Fibroblast of skin of left quadriceps (primary cell): ENCODE data around the gene TRMT2B.
"Not testable (repeated sequence)": the region's sequence is repeated elsewhere in the genome, so short reads cannot be mapped to it uniquely, and the experiment has no call there.

Experiments
- DNase-seq, 2 experiments: peaks; one replicate each; pipeline ENCODE4 v3.0.0-alpha.2; 2013; ENCODE audit warnings: low read depth in 2 of 2

The TRMT2B gene

DNA sequence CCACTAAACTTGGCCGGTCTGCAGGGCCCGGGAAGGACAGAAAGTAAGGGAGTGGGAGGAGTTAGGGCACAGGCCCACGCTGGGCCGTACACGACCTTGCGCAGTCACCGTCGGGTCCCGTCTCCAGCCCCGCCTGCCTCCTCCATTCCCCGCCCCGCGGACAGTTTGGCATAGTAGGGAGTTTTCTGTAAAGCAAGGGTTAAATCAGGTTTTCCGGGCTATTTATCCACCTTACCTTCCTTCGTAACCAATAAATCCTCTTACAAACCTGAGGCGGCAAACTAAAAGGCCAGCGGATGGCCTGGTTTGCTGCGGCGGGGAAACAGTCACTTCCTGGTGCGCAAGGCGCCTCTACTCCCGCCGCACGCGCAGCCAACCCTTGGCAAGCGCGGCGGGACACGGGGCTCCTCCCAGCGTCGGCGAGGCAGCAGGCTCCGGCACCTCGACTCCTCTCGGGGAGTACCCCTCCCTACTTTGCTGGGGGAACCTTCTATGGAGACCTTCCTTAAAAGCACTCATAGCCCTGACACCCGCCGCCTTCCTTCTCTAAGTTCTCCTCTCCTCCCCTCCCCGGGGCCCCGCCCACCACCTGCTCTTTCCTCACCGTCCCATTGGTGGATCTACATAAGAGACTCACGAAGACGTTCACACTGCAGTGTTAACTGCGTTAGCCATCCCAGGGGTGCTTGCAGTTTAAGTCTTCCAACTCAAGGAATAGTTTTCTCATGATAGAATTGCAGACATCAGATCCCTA, at the start of gene TRMT2B:
Gene TRMT2B (minus strand): TSS at position 563 of the 754 bp plus-strand sequence. CDS start 9,822 bp downstream, outside the sequence.
- DNase-seq = no peak

DNA sequence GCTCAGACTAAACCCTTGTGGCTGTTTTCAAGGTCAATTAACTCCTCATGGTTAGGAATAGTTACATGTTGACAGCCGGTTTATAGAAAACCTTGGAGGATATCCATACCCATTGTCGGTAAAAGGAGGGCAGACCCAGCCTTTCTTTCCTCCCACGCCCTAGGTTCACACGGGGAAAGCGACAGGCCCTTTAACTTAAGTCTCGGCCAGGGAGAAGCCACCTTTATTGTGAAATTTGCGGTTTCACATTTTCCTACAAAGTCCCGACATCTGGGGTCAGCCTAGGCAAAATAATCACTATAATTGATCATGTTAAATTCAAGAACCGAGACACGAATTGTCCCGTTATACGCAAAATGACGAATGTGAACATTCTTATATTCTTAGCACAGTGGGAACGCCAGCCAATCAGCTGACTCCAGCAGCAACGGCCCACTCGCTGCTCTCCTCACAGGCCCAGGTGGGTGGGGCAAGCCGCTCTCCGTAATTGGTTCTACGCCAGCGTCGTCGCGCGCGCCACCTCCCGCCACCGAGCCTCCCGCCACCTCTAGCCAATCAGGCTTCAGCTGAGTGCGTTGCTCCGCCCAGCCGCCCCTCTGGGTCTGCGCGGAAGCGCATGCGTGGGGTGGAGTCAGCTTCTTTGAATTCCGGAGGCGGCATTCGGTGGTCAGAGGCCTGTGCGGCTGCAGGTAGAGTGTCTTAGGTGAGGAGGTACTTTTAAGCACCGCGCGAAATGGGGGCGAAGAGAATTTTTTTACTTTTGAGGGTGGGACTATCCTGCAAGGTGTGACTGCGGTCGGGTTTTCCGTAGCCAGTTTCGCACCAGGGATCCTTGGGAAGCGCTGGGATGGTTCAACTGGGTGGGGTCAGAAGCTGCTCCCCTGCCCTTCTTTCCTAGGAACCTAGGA, 45.9 kb upstream of the TRMT2B start, which contains the start of gene CENPI:
Gene CENPI (plus strand): TSS at position 659 of the 908 bp plus-strand sequence. CDS start 2,867 bp downstream, outside the sequence.
- peak; percentile 83 to 86 for DNase-seq

GRCh38 chrX:101091817-101092216, 39.9 kb upstream of the TRMT2B start:
- no peak for DNase-seq

GRCh38 chrX:101081231-101081630, 29.3 kb upstream of the TRMT2B start:
- no peak for DNase-seq

DNA sequence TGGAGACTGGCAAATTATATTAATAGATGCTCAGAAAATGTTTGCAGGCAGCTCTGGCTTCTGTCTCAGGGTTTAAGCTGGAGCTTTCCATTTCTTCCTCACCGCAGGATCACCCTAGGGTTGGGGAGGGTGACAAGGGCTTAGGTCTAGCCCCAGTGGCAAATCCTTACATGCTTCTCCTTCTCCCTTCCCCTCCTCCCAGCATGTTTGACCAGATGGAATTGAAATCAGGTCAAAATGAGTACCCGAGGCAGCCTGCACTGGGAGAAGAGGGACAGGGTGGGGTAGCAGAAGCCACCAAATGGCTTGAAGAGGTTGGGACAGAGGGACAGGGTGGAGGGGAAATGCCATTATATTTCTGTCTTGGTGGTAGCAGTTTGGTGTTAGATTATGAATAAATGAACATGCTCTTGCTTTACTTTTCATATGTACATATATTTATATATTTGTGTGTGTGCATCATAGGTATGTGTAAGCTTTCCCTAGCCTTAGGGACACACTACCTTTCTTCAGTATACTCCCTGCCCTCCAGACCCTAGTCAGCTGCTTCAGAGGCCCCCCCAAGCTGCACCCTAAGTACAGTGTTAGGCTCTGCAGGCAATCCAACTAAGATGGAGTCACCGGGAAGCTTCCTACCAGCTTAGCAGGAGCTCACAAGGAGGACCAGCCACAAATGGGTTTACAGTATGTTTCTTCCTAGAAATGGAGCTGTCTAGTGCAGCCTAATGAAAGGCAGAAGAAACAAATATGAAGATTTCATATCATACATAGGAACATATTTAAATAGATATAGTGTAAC, 28.6 kb upstream of the TRMT2B start:
- DNase-seq = no peak

DNA sequence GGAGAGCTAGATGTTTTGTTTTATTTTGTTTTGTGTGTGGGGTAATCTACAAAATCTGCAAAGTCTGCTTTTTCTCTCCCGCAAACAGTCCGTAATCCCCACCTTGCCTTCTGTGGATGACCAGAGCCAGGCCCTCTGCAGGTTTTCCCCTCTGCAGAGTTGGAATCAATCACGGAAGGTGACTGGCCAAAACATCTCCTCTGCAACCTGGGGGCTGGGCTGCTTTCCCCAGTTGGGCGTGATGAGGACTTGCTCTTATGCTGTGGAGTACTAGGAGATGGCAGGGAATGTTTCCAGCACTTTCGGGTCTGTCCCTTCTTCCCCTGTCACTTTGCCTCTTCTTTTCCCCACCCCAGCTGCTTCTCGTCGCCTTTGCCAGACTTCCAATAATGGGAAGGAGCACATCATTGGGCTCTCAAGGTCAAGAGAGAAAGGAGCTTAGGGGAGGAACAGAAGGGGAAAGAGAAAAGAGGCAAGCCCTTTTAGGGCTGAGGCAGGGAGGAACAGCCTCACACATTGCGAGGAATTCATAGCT, 27.9 kb upstream of the TRMT2B start:
- DNase-seq = no peak

DNA sequence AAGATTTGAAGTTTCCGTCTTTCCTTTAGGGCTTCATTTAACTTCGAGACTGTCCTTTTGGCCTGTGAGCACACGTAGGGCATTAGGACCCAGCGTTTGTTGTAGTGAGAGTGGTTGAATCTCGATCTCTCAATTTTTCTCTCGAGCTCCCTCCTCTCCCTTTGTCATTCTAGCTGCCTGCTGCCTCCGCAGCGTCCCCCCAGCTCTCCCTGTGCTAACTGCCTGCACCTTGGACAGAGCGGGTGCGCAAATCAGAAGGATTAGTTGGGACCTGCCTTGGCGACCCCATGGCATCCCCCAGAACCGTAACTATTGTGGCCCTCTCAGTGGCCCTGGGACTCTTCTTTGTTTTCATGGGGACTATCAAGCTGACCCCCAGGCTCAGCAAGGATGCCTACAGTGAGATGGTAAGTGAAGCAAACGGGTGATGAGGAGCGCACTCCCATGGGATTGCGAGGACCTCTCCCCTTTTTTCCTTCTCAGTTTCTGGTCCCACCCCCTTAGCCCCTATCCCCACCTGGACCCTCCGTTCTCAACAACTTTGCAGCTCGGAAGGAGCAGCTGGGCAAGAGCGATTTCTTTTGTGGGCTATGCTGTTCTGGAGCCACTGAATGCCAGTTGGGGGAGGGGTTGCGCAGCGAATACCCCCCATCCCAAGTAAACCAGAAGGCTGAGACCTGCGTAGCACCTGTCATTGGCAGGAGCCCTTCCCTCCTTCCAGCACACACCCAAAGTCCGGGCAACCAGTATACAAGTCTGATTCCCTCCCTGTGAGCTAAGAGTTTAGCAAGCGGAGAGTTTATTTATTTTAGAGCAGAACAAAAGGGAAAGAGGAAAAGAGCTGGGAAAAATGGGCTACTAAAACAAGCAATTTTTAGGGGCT, 27.0 kb upstream of the TRMT2B start, which contains the start of gene TMEM35A:
Gene TMEM35A (plus strand): TSS at position 164 of the 883 bp plus-strand sequence. CDS start 124 bp downstream, at position 288.
- DNase-seq = no peak

GRCh38 chrX:101071582-101071981, 19.7 kb upstream of the TRMT2B start:
- DNase-seq = no peak

- DNase-seq = no peak
Measured at GRCh38 chrX:101062176-101062575, 10.3 kb upstream of the TRMT2B start.

DNA sequence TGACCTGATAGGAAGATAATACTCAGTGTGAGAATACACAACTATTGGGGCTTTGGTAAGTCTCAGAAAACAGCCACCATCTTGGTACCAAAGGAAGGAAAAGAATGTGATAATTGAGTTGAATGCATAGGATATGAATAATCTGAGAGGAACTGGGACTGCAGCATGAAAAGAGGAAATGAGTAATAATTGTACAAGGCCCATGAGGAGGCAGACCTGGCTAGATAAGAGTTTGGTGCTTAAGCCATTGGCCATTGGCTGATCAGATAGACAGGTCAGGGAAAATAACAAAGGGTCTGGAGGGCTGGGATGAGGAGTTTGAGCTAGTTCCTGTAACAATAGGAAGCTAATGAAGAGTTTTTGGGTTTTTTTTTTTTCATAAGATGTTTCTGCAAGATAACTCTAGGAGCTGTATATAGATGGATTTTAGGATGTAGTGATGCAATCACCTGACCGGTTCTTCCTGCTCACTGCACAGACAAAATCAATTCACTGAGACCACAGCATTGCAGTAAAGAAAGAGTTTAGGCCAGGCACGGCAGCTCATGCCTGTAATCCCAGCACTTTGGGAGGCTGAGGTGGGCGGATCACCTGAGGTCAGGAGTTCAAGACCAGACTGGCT, 5.3 kb upstream of the TRMT2B start:
- DNase-seq = no peak

DNA sequence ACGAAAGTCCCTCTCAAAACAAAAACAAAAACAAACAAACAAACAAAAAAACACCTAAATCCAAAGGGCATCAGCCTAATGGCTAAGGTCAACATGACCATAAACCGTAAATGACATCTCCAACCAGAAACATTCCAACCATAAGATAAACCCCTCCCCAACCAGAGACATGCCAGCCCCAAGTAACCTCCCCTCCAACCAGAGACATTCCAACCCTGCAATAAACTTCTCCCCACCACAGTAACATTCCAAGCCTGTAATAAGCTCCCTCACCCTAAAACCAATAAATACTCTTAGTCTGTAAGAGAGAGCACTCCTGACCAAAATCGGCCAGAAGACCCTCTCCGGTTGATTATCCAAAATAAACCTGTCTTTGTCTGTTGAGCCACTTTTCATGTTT, 4.6 kb upstream of the TRMT2B start:
- DNase-seq = not testable (repeated sequence)

- DNase-seq = no peak
Measured at GRCh38 chrX:101051153-101051548, 760 bp downstream of the TRMT2B start.

DNA sequence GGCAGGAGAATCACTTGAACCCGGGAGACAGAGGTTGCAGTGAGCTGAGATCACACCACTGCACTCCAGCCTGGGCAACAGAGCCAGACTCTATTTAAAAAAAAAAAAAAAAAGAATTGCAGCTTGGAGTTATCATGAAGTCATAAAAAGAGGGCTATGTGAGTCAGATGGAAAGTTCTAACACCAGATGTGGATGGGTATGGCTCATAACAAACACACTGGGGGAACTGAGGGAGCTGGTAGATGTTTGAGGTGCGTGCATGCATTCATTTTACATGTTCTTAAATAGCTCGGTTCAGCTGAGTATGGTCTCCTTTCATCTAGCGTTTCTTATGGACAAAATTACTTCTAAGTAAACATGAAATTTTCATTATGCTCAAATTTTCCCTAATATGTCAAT, 11.7 kb downstream of the TRMT2B start:
- DNase-seq = no peak

DNA sequence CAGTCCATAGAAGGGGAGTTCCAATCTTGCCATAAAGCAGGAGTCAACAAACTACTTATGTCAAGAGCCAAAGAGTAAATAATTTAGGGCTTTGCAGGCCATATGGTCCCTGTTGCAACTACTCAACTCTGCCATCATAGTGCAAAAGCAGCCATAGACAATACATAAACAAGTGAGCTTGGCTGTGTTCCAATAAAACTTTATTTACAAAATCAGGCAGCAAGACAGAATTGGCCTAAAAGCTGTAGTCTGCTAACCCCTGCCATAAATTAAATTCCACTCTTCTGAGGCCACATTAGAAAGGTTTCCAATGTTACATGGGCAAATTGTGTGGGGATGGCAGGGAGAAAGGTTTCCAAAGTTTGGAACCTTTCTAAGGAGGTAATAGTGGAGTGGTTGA, 14.7 kb downstream of the TRMT2B start:
- no peak for DNase-seq

DNA sequence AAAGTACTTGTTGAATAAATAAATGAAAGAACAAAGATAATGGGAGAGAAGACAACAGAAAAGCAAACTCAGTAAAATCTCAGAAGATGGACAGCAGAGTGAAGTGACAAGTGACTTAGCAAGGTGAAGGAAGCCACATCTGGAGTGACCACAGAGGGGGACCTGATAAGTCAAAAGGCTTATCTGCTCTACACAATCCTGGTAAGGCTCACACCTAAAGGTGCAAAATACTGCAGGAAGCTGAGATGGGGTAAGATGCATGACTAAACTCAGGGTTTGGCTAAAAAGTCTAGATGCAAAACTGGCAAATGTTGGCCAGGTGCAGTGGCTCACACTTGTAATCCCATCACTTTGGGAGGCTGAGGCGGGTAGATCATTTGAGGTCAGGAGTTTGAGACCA, 22.2 kb downstream of the TRMT2B start:
- DNase-seq = no peak

DNA sequence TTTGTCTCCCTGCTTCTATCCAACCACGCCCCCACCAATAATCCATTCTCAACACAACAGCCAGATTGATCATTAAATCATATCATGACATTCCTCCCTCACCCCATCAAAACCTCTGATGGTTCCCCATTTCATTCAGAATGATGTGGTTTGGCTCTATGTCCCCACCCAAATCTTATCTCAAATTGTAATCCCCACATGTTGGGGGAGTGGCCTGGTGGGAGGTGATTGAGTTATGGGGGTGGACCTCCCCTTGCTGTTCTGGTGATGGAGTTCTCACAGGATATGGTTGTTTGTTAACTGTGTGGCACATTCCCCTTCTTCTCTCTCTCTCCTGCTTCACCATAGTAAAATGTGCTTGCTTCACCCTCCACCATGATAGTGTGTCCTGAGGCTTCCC, 23.3 kb downstream of the TRMT2B start:
- DNase-seq = no peak

DNA sequence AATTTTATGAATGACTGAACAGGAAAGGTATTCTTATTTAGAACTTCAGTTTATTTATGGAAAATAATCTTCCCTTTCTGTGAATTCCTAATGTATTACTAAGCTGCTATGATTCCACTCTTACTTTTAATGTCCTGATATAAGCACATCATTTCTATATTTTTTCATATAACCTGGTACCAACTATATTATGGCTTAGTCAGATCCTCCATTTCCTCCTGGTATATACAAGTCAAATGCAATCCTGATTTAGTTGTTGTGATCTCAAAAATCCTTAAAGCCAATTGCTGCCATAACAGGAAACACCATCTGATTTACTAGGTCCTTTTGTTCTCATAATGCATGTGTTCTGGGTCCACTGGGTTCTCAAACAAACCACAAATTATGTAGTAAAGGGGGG, 26.8 kb downstream of the TRMT2B start:
- no peak for DNase-seq

- no peak for DNase-seq
Measured at GRCh38 chrX:101022020-101022419, 29.9 kb downstream of the TRMT2B start.

DNA sequence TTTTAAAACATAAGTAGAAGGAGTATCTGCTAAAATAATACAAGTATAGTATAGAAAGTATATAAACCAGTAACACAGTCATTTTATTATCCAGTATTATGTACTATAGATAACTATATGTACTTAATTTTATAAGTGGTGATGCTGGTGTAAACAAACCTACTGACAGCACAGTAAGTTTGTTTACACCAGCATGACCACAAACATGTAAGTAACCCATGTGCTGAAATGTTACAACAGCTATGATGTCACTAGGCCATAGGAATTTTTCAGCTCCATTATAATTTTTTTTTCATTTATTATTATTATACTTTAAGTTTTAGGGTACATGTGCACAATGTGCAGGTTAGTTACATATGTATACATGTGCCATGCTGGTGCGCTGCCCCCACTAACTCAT, 39.9 kb downstream of the TRMT2B start:
- DNase-seq = not testable (repeated sequence)

- DNase-seq = no peak
Measured at GRCh38 chrX:101009090-101009489, 42.8 kb downstream of the TRMT2B start.
